Smooth muscle cell (in vitro differentiated cells): ENCODE measurements around the gene CFAP107. TPM values are rescaled to one million over a fixed set of nuclear protein-coding genes. Genes with fewer than 3 reads are reported as not detected.

Source experiments
- DNase-seq: peaks from one replicate; lab custom pipeline; 2025; ENCODE audit not compliant: unreplicated experiment; lab: John Stamatoyannopoulos, UW
- H2AFZ ChIP-seq: fragments of 200-600 bp; sonication (generic); 2 replicates; pipeline ENCODE4 v1.6.0; 2016; ENCODE audit warnings: antibody characterized with exemption, low read depth, mild to moderate bottlenecking
- H3F3A ChIP-seq: fragments of 200-600 bp; sonication (generic); 2 replicates; pipeline ENCODE4 v1.6.0; 2017; ENCODE audit warnings: antibody characterized with exemption, low read depth
- H3K27ac ChIP-seq: fragments of 200-600 bp; sonication (generic); 2 replicates; pipeline ENCODE4 v1.5.1; 2016; ENCODE audit warnings: low read depth, mild to moderate bottlenecking
- H3K27me3 ChIP-seq: fragments of 200-600 bp; sonication (generic); 2 replicates; pipeline ENCODE4 v1.6.1; 2016; ENCODE audit warnings: low read depth, mild to moderate bottlenecking
- H3K36me3 ChIP-seq: fragments of 200-600 bp; sonication (generic); 2 replicates; pipeline ENCODE4 v1.5.1; 2016; ENCODE audit warnings: low read depth
- H3K4me1 ChIP-seq: fragments of 200-600 bp; sonication (generic); 2 replicates; pipeline ENCODE4 v1.5.1; 2016; ENCODE audit warnings: low read depth
- H3K4me2 ChIP-seq: fragments of 200-600 bp; sonication (generic); 2 replicates; pipeline ENCODE4 v1.6.0; 2016; ENCODE audit warnings: mild to moderate bottlenecking
- H3K4me3 ChIP-seq: fragments of 200-600 bp; sonication (generic); 2 replicates; pipeline ENCODE4 v1.5.1; 2016; ENCODE audit warnings: mild to moderate bottlenecking
- H3K79me2 ChIP-seq: fragments of 200-600 bp; sonication (generic); 2 replicates; pipeline ENCODE4 v1.6.0; 2016; ENCODE audit warnings: low read depth, mild to moderate bottlenecking
- H3K9ac ChIP-seq: fragments of 200-600 bp; sonication (generic); 2 replicates; pipeline ENCODE4 v1.6.0; 2016; ENCODE audit warnings: low read depth
- H3K9me3 ChIP-seq: fragments of 200-600 bp; sonication (generic); replicated peaks from 2 replicates; pipeline ENCODE4 v1.5.1; 2016; ENCODE audit warnings: low read depth
- H4K20me1 ChIP-seq: fragments of 200-600 bp; sonication (generic); 2 replicates; pipeline ENCODE4 v1.6.0; 2016; ENCODE audit warnings: low read depth
- CTCF ChIP-seq: fragments of 200-600 bp; sonication (generic); IDR thresholded peaks from 2 replicates; pipeline ENCODE4 v1.5.1; 2017; ENCODE audit warnings: borderline replicate concordance, mild to moderate bottlenecking, antibody characterized with exemption; ENCODE audit not compliant: insufficient read depth, poor library complexity, severe bottlenecking
- WGBS: methylation state at CpG from one replicate; pipeline ENCODE4 v1.1.7; 2016; ENCODE audit warnings: low lambda C conversion rate; 5-methylcytosine and 5-hydroxymethylcytosine counted together
- polyA plus RNA-seq: library from polyadenylated mRNA; unstranded; fragments of >200 nt; fragmentation: Nextera tagmentation; extraction: Ambion mirVana; gene quantifications from 2 replicates; pipeline ENCODE4 v1.2.1, GENCODE V29; 2016
- total RNA-seq: library from RNA; depleted of rRNA; stranded (reverse); fragments of >200 nt; gene quantifications from 2 replicates; pipeline ENCODE4 v1.2.3, GENCODE V29; 2014

The CFAP107 gene
- total and polyA plus RNA-seq, 2 experiments from 2014 or later: not detected

DNA sequence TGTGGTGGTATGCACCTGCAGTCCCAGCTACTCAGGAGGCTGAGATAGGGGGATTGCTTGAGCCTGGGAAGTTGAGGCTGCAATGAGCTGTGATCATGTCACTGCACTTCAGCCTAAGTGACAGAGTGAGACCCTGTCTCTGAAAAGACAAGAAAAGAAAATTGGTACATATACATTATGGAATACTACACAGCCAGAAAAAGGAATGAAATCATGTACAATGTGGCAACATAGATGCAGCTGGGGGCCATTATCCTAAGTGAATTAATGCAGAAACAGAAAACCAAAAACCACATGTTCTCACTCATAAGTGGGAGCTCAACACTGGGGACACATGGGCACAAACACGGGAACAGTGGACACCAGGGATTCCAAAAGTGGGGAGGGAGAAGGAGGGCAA lies 7.1 kb upstream of the CFAP107 start:
- H3K9ac ChIP-seq: no peak overlapping the region
- no peaks in the 10 kb centered on the region for H3K9me3 ChIP-seq
- no peaks in the 10 kb centered on the region for H4K20me1 ChIP-seq
- H3K4me2 ChIP-seq: no peak overlapping the region
- no peaks in the 10 kb centered on the region for H3K4me1 ChIP-seq
- WGBS: 97% methylated on average over 1 of the region's 1 CpG
- H3K4me3 ChIP-seq: no peak overlapping the region
- H3K27me3 ChIP-seq: no peaks in the 10 kb centered on the region
- H3K36me3 ChIP-seq: no peaks in the 10 kb centered on the region
- no peak for DNase-seq
- H2AFZ ChIP-seq: no peak overlapping the region
- no peaks in the 10 kb centered on the region for H3K79me2 ChIP-seq
- no peak overlapping the region for H3K27ac ChIP-seq
- H3F3A ChIP-seq: no peaks in the 10 kb centered on the region
- no peak for TF ChIP-seq CTCF

- Histone ChIP-seq H2AFZ (no peak overlapping the region), H4K20me1 (no peaks in the 10 kb centered on the region), H3K4me2 (no peak overlapping the region), H3K27ac (no peak overlapping the region), H3K36me3 (no peaks in the 10 kb centered on the region), H3K4me3 (no peak overlapping the region), H3K27me3 (no peaks in the 10 kb centered on the region), H3K9me3 (no peaks in the 10 kb centered on the region), H3F3A (no peaks in the 10 kb centered on the region), H3K9ac (no peak overlapping the region), H3K4me1 (no peaks in the 10 kb centered on the region), H3K79me2 (no peaks in the 10 kb centered on the region)
- no peak for TF ChIP-seq CTCF
- WGBS: 82% methylated on average over 5 of the region's 5 CpGs
- no peak for DNase-seq
These were observed 6.4 kb upstream of the CFAP107 start for GRCh38 chr1:12739613-12740012.

DNA sequence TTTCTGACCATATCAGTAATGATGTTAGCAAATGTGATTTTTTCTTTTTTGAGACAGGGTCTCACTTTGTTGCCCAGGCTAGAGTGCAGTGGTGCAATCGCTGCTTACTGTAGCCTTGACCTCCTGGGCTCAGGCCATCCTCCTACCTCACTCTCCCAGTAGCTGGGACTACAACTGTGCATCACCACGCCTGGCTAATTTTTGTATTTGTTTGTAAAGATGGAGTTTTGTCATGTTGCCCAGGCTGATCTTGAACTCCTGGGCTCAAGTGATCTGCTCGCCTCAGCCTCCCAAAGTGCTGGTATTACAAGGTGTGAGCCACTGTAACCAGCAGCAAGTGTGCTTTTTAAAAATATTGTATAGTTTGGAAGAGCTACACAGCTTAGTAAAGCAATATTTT lies 4.1 kb upstream of the CFAP107 start:
- Histone ChIP-seq H3K27me3 (no peaks in the 10 kb centered on the region), H3K9me3 (no peaks in the 10 kb centered on the region), H2AFZ (no peak overlapping the region), H3K9ac (no peak overlapping the region), H3K4me3 (no peak overlapping the region), H3K4me2 (no peak overlapping the region), H3F3A (no peaks in the 10 kb centered on the region), H3K27ac (no peak overlapping the region), H3K79me2 (no peaks in the 10 kb centered on the region), H3K36me3 (no peaks in the 10 kb centered on the region), H3K4me1 (no peaks in the 10 kb centered on the region), H4K20me1 (no peaks in the 10 kb centered on the region)
- DNase-seq: no peak
- 86% methylated on average over 3 of the region's 3 CpGs for WGBS
- no peak for TF ChIP-seq CTCF

DNA sequence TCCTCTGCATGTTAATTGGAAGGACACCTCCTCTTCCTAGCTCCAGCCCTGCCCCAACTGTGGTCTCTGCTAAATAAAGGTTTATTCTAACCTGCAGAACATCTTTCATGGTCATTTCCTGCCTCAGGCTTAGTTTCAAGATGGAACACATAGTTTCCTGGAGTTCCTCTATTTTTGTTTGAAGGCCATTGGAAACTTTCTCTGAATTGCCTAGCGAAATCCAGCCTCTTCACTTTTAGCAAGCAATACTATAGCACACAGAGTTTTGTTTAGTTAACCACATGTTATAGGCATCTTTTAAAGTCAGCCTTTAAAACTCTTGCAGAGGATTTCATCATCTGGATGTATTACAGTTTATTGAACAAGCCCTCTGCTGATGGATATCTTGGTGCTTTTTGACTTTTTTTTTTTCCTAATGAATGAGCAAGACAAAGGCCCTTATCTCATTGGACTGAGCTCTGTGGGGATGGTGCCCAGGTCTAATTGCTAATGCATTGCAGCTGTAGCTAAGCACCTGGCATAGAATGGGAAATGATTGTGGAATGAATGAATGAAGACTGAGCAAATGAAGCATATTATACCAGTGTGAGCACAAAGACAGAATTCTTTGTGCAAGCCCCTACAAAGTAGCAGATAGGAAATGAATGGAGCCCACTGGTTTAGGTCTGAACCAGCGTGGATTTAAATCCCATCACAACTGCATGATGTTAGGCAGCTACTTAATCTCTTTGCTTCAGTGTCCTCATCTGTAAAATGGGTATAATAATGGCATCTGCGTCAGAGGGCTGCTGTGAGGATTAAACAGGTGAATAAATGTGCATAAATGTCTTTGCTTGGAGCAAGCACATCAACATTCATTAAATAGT lies 641 bp upstream of the CFAP107 start:
- no peaks in the 10 kb centered on the region for H3K36me3 ChIP-seq
- no peaks in the 10 kb centered on the region for H3K79me2 ChIP-seq
- no peak overlapping the region for H3K9ac ChIP-seq
- no peak overlapping the region for H3K27ac ChIP-seq
- no peak for DNase-seq
- H3F3A ChIP-seq: no peaks in the 10 kb centered on the region
- H3K9me3 ChIP-seq: peaks cover 3% of the 10 kb centered on the region
- H2AFZ ChIP-seq: no peak overlapping the region
- WGBS: 84% methylated on average over 3 of the region's 3 CpGs
- no peak overlapping the region for H3K4me2 ChIP-seq
- H4K20me1 ChIP-seq: no peaks in the 10 kb centered on the region
- no peaks in the 10 kb centered on the region for H3K27me3 ChIP-seq
- no peak for TF ChIP-seq CTCF
- no peaks in the 10 kb centered on the region for H3K4me1 ChIP-seq
- no peak overlapping the region for H3K4me3 ChIP-seq
